Measurements from ENCODE around the gene HAL. TPM values are rescaled to one million over a fixed set of nuclear protein-coding genes. Genes with fewer than 3 reads are reported as not detected.

Gene HAL
- total and polyA plus RNA-seq, 4 donors: 62.4 to 174 (median 119) TPM

DNA sequence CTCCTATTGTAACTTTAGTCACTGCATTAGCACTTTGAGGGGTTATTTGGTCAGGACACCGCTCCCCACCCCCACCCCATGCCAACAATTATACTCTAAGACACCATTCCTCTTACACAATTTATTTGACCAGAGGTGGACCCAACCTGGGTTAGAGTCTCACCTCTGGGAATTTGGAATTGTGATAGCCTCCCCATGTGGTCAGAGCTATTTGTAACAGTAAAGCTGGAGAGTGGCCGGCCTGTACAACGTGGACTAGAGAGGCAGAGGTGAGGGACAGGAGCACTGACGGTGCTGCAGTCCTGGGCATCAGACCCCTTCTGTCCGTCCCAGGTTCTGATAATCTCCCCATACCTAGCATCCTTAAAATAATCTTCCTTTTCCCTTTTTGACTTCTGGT is 3.3 kb upstream of the HAL start:
- H3K9ac ChIP-seq (ENCODE audit: low read depth in 1 of 2, low read length in 2 of 2): no peak overlapping the region
- no peak for TF ChIP-seq TAF1 (conservative IDR thresholded peaks at IDR 0.05)
- TF ChIP-seq NR2F2 (IDR thresholded peaks at IDR 0.05): no peak
- TF ChIP-seq JUND (IDR thresholded peaks at IDR 0.05): no peak
- TF ChIP-seq RXRA (IDR thresholded peaks at IDR 0.05): peak in 1 of 2 donors; percentile 60
- no peak for TF ChIP-seq EGR1 (IDR thresholded peaks at IDR 0.05; ENCODE audit: low read depth in 2 of 2)
- TF ChIP-seq, protein P1, sequence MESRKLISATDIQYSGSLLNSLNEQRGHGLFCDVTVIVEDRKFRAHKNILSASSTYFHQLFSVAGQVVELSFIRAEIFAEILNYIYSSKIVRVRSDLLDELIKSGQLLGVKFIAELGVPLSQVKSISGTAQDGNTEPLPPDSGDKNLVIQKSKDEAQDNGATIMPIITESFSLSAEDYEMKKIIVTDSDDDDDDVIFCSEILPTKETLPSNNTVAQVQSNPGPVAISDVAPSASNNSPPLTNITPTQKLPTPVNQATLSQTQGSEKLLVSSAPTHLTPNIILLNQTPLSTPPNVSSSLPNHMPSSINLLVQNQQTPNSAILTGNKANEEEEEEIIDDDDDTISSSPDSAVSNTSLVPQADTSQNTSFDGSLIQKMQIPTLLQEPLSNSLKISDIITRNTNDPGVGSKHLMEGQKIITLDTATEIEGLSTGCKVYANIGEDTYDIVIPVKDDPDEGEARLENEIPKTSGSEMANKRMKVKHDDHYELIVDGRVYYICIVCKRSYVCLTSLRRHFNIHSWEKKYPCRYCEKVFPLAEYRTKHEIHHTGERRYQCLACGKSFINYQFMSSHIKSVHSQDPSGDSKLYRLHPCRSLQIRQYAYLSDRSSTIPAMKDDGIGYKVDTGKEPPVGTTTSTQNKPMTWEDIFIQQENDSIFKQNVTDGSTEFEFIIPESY (IDR thresholded peaks at IDR 0.05): no peak
- TF ChIP-seq YY1 (IDR thresholded peaks at IDR 0.05): no peak
- TF ChIP-seq FOXA1 (IDR thresholded peaks at IDR 0.05): no peak
- TF ChIP-seq, protein P2, sequence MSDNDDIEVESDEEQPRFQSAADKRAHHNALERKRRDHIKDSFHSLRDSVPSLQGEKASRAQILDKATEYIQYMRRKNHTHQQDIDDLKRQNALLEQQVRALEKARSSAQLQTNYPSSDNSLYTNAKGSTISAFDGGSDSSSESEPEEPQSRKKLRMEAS (IDR thresholded peaks at IDR 0.05): peak; percentile 30
- TF ChIP-seq, protein P3, sequence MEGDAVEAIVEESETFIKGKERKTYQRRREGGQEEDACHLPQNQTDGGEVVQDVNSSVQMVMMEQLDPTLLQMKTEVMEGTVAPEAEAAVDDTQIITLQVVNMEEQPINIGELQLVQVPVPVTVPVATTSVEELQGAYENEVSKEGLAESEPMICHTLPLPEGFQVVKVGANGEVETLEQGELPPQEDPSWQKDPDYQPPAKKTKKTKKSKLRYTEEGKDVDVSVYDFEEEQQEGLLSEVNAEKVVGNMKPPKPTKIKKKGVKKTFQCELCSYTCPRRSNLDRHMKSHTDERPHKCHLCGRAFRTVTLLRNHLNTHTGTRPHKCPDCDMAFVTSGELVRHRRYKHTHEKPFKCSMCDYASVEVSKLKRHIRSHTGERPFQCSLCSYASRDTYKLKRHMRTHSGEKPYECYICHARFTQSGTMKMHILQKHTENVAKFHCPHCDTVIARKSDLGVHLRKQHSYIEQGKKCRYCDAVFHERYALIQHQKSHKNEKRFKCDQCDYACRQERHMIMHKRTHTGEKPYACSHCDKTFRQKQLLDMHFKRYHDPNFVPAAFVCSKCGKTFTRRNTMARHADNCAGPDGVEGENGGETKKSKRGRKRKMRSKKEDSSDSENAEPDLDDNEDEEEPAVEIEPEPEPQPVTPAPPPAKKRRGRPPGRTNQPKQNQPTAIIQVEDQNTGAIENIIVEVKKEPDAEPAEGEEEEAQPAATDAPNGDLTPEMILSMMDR (IDR thresholded peaks at IDR 0.05; ENCODE audit: low read depth, low read length, missing input control): no peak
- TF ChIP-seq RAD21 (IDR thresholded peaks at IDR 0.05): peak; percentile 26 to 27
- no peak for TF ChIP-seq FOXA2 (IDR thresholded peaks at IDR 0.05)
- TF ChIP-seq, protein P4, sequence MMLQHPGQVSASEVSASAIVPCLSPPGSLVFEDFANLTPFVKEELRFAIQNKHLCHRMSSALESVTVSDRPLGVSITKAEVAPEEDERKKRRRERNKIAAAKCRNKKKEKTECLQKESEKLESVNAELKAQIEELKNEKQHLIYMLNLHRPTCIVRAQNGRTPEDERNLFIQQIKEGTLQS (IDR thresholded peaks at IDR 0.05): no peak
- TF ChIP-seq, protein P5, sequence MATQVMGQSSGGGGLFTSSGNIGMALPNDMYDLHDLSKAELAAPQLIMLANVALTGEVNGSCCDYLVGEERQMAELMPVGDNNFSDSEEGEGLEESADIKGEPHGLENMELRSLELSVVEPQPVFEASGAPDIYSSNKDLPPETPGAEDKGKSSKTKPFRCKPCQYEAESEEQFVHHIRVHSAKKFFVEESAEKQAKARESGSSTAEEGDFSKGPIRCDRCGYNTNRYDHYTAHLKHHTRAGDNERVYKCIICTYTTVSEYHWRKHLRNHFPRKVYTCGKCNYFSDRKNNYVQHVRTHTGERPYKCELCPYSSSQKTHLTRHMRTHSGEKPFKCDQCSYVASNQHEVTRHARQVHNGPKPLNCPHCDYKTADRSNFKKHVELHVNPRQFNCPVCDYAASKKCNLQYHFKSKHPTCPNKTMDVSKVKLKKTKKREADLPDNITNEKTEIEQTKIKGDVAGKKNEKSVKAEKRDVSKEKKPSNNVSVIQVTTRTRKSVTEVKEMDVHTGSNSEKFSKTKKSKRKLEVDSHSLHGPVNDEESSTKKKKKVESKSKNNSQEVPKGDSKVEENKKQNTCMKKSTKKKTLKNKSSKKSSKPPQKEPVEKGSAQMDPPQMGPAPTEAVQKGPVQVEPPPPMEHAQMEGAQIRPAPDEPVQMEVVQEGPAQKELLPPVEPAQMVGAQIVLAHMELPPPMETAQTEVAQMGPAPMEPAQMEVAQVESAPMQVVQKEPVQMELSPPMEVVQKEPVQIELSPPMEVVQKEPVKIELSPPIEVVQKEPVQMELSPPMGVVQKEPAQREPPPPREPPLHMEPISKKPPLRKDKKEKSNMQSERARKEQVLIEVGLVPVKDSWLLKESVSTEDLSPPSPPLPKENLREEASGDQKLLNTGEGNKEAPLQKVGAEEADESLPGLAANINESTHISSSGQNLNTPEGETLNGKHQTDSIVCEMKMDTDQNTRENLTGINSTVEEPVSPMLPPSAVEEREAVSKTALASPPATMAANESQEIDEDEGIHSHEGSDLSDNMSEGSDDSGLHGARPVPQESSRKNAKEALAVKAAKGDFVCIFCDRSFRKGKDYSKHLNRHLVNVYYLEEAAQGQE (IDR thresholded peaks at IDR 0.05): no peak
- TF ChIP-seq SP1 (IDR thresholded peaks at IDR 0.05): no peak
- TF ChIP-seq HNF4A (conservative IDR thresholded peaks at IDR 0.05): peak; percentile 39 to 61
- no peak for TF ChIP-seq HNF4G (IDR thresholded peaks at IDR 0.05)
- TF ChIP-seq GABPA (IDR thresholded peaks at IDR 0.05 in 1 of 2, conservative IDR thresholded peaks at IDR 0.05 in 1 of 2): no peak
- H3K4me3 ChIP-seq (ENCODE audit: low read depth in 1 of 3, low read length in 3 of 3): no peak overlapping the region
- H3K27me3 ChIP-seq (ENCODE audit: control insufficient read depth in 4 of 4, insufficient read depth in 4 of 4, low read length in 3 of 4): no peaks in the 10 kb centered on the region
- no peak for DNase-seq (ENCODE audit: low spot score)
- H3K27ac ChIP-seq (ENCODE audit: low read depth in 1 of 2, low read length in 2 of 2): no peak overlapping the region
- 62% methylated on average over 5 of the region's 5 CpGs for WGBS
- H3K36me3 ChIP-seq (ENCODE audit: control insufficient read depth in 4 of 4, insufficient read depth in 3 of 4, low read depth in 1 of 4, low read length in 3 of 4): peaks cover 0 to 23% (median 16%) of the 10 kb centered on the region in 4 donors
- peaks cover 7 to 39% (median 19%) of the 10 kb centered on the region in 4 donors for H3K4me1 ChIP-seq (ENCODE audit: control insufficient read depth in 4 of 4, insufficient read depth in 4 of 4, low read length in 3 of 4)
- H3K9me3 ChIP-seq (ENCODE audit: control insufficient read depth in 4 of 4, low read length in 3 of 4): no peaks in the 10 kb centered on the region
